Astrocyte of the cerebellum (primary cell): ENCODE data around the gene SYCP3.
"Not testable (repeated sequence)": the region's sequence is repeated elsewhere in the genome, so short reads cannot be mapped to it uniquely, and the experiment has no call there.

Source experiments
- DNase-seq: peaks from one replicate; pipeline ENCODE4 v3.0.0-alpha.2; 2011; ENCODE audit warnings: low read depth
- H3K4me3 ChIP-seq: 2 replicates; pipeline ENCODE4 v1.5.1; 2011; ENCODE audit warnings: mild to moderate bottlenecking, low read depth, low read length, moderate library complexity
- in situ Hi-C: cut with HindIII; loops from 2 replicates; pipeline ENCODE4 v1.10.0; 2017; ENCODE audit warnings: low sequenced_read_pairs
- TF ChIP-seq, protein P1 (sequence below): IDR thresholded peaks from 2 replicates; pipeline ENCODE4 v1.5.1; 2012; ENCODE audit warnings: low read length, low read depth, moderate library complexity, mild to moderate bottlenecking; ENCODE audit errors: missing control alignments

The SYCP3 gene

DNA sequence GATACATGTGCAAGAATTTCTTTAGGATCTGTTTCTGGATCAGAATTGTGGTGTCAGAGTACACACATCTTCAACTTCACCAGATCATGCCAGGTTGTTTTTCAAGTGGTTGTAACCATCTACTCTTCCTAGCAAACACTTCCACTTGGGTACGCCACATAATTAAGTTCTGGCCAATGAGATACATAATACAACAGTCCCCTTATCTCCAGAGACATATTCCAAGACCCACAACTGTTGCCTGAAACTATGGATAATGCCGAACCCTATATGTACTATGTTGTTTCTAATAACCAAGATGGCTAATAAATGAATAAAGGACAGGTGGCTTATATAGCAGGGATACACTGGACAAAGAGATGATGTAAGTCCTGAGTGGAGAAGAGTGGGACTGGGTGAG lies 44.3 kb downstream of the SYCP3 start:
- in situ Hi-C loops = no loop called here
- TF ChIP-seq, protein P1, sequence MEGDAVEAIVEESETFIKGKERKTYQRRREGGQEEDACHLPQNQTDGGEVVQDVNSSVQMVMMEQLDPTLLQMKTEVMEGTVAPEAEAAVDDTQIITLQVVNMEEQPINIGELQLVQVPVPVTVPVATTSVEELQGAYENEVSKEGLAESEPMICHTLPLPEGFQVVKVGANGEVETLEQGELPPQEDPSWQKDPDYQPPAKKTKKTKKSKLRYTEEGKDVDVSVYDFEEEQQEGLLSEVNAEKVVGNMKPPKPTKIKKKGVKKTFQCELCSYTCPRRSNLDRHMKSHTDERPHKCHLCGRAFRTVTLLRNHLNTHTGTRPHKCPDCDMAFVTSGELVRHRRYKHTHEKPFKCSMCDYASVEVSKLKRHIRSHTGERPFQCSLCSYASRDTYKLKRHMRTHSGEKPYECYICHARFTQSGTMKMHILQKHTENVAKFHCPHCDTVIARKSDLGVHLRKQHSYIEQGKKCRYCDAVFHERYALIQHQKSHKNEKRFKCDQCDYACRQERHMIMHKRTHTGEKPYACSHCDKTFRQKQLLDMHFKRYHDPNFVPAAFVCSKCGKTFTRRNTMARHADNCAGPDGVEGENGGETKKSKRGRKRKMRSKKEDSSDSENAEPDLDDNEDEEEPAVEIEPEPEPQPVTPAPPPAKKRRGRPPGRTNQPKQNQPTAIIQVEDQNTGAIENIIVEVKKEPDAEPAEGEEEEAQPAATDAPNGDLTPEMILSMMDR = no peak

DNA sequence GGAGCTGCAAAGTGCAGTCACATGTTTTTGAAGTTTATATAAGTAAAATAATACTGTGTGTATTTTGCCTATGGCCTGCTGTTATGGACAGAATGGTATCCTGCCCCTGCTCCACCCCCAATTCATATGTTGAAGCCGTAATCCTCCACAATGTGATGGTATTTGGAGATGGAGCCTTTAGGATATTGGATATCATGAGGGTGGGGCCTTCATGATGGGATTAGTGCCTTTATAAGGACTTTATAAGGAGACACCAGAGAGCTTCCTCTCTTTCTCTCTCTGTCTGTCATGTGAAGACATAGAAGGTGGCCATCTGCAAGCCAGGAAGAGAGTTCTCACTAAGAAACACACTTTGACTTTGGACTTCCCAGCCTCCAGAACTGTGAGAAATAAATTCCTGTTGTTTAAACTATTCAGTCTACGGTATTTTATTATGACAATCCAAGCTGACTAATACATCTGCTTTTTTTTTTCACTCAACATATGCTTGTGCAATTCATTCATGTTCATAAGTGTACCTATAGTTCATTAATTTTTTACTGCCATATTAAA lies 44.9 kb downstream of the SYCP3 start:
- TF ChIP-seq, protein P1 = no peak
- DNase-seq = no peak
- in situ Hi-C loops = no loop called here
- no peak overlapping the region for H3K4me3 ChIP-seq

More for the DNA sequence above, 44.3 kb downstream of the SYCP3 start:
- DNase-seq = no peak
- no peak overlapping the region for H3K4me3 ChIP-seq

DNA sequence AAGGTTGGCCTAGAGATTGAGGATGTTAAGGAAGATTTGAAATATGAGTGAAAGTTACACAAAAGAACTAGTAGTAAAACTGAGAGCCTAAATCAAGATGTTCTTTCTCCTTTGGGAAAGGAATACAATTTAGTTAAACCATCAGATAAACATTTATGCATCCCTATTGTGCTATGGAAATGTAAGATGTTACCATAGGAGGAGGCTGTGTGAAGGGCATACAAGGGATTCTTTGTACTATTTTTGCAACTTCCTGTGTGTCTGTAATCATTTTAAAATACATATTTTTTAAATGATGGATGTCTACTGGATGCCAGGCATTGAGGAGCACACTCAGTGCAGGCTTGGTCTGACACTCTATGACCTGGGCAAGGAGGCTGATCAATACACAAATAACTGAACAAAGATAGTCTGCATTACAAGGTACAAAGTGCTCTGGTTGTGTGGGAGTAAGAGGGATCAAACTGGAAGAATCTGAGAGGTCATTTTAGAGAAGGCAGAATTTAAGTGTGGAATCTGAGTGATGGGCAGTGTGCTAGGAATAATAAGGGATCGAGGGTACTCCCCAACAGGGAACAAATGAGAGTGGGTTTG lies 47.7 kb downstream of the SYCP3 start:
- in situ Hi-C loops = no loop called here
- TF ChIP-seq, protein P1 = no peak
- no peak overlapping the region for H3K4me3 ChIP-seq
- DNase-seq = no peak

DNA sequence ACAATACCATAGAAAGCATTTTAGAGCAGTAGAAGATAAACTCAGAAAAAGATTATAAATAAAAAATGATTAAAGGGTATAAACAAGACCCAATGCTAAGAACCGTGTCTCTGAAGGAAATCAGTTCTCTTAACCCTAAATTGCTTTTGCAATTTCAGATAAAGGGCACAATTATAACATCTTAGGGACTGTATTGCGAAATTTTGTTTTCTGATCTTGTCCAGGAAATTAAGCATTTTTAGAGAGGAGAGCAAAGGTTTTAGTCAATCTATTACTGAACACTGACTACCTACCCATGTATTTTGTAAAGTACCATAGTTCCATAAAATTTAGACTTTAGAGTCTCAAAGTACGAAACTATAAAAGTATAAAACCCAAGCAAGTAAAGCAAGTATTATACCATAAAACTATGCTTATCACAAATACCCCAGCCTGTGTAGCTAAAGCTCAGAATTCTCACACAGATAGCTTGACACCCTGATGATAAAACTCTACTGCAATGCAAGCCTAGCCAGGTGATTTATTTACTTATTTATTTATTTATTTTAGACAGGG lies 48.6 kb downstream of the SYCP3 start:
- in situ Hi-C loops = no loop called here
- no peak for DNase-seq
- H3K4me3 ChIP-seq = no peak overlapping the region
- TF ChIP-seq, protein P1 = no peak

DNA sequence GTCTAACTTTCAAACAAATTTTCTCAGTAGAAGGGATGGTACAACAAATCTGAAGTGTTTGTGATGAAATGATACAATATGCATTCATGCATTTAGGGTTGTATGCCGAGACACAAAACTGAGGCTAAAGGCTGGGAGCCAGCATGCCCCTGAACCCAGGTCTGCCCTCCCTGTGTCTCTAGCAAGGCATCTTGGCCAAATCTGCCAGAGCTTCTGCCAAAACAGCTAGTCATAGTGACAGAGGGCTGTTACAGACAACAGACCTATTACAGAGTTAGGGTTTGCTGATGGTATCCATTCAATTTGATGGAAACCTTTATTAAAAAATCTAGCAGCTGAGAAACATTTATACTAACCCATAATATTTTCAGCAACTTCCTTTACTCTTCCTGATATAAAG lies 53.1 kb downstream of the SYCP3 start:
- TF ChIP-seq, protein P1 = no peak
- in situ Hi-C loops = no loop called here
- H3K4me3 ChIP-seq = no peak overlapping the region
- no peak for DNase-seq

DNA sequence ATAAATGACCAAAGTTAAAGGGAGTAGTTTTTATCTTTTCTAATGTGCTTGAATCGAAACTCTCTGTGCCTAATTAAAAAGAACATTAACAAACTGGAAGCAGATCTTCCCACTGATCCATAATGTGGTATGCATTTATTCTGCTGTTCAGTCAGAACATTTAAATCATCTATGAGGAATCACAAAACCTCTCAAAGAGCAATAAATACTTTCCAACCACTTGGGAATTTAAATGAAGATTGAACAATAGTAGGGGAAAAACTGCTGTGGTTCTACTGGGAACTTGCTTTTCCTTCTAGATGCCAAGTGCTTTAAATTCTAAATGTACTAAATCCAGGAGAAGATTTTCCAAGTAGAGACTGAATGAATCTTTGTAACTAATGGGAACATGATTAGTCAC lies 54.2 kb downstream of the SYCP3 start:
- H3K4me3 ChIP-seq = no peak overlapping the region
- TF ChIP-seq, protein P1 = no peak
- in situ Hi-C loops = no loop called here
- DNase-seq = no peak

DNA sequence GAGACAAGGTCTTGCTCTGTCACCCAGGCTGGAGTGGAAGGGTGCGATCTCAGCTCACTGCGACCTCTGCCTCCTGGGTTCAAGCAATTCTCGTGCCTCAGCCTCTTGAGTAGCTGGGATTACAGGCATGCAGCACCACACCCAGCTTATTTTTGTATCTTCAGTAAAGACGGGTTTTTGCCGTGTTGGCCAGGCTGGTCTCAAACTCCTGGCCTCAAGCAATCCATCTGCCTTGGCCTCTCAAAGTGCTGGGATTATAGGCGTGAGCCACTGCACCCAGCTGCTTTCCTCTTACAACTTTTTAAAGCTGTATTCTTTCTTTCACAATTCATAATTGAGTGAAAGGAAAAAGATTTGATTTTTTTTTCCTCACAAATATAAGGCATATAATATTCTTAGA lies 57.6 kb downstream of the SYCP3 start:
- DNase-seq, H3K4me3 ChIP-seq, in situ Hi-C loops: not testable (repeated sequence)
